ENCODE data around the gene ARHGAP25.
A peak's percentile ranks its signal among the peaks of the same experiment; 100 is the strongest.

The ARHGAP25 gene

DNA sequence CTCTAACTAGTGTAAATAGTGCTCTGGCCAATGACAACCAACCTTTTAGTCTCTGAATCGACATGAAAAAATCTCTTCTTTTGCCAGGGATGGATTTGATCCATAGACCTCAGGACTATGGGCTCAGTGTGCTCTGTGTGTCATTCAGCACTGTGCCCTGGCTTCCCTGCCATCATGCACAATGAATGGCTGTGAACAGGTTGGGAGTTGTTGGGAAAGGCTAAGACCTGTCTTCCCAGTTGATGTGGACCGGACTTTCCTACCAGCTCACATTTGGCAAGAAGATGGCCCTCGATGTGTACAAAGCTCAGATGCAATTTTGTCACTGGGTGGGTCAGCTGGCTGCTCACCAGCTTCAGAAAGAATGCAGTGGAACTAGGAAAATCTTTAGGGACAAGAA lies 26.0 kb upstream of the ARHGAP25 start:
- Histone ChIP-seq H3K4me3 (ENCODE audit: low read length) (no peak overlapping the region), H3K4me2 (ENCODE audit: low read length) (no peak overlapping the region), H3K9me3 (ENCODE audit: control insufficient read depth, insufficient read depth, low read length) (no peaks in the 10 kb centered on the region), H3F3A (ENCODE audit: control insufficient read depth, insufficient read depth) (no peaks in the 10 kb centered on the region), H3K27ac (ENCODE audit: low read depth, low read length) (no peak overlapping the region), H3K4me1 (ENCODE audit: control insufficient read depth, low read length) (peaks cover 24% of the 10 kb centered on the region), H3K27me3 (ENCODE audit: control insufficient read depth, low read length) (no peaks in the 10 kb centered on the region), H3K36me3 (ENCODE audit: control insufficient read depth, low read length) (no peaks in the 10 kb centered on the region), H4K20me1 (ENCODE audit: control insufficient read depth, insufficient read depth, low read depth, low read length) (no peaks in the 10 kb centered on the region), H3K79me2 (ENCODE audit: control insufficient read depth, low read length) (no peaks in the 10 kb centered on the region), H3K9me2 (replicated peaks; ENCODE audit: control insufficient read depth, low read length) (no peaks in the 10 kb centered on the region)
- TF ChIP-seq CTCF (IDR thresholded peaks at IDR 0.05; ENCODE audit: low read depth, low read length, poor library complexity, severe bottlenecking) (no peak), EZH2phosphoT487 (IDR thresholded peaks at IDR 0.05; ENCODE audit: borderline replicate concordance, low read length) (no peak)

DNA sequence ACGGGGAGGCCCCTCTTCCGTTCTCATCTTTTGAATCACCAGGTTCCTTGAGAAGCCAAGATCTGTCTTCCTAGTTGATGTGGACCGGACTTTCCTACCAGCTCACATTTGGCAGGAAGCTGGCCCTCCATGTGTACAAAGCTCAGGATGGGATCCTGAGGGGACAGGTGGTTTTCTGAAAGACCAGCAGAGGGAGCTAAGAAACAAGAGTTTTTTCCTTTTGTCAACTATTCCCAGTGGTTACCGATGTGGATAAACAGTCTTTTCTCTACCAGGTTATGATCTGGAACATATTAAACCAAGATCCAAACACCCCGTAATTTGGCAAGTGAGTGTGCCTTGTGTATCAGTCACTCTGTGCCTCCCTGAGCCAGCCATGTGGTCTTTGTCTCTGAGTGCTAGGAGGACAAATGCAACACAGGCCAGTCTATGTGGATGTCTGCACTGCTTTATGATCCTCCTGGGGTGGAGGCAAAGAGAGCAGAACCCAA lies 25.1 kb upstream of the ARHGAP25 start:
- Histone ChIP-seq H3K27me3 (ENCODE audit: control insufficient read depth, low read length) (no peaks in the 10 kb centered on the region), H3K27ac (ENCODE audit: low read depth, low read length) (no peak overlapping the region), H4K20me1 (ENCODE audit: control insufficient read depth, insufficient read depth, low read depth, low read length) (no peaks in the 10 kb centered on the region), H3K79me2 (ENCODE audit: control insufficient read depth, low read length) (no peaks in the 10 kb centered on the region), H3K4me1 (ENCODE audit: control insufficient read depth, low read length) (peaks cover 32% of the 10 kb centered on the region), H3K9me3 (ENCODE audit: control insufficient read depth, insufficient read depth, low read length) (no peaks in the 10 kb centered on the region), H3K4me2 (ENCODE audit: low read length) (peak overlapping the region; percentile 25), H3K4me3 (ENCODE audit: low read length) (no peak overlapping the region), H3K9me2 (replicated peaks; ENCODE audit: control insufficient read depth, low read length) (no peaks in the 10 kb centered on the region), H3K36me3 (ENCODE audit: control insufficient read depth, low read length) (no peaks in the 10 kb centered on the region), H3F3A (ENCODE audit: control insufficient read depth, insufficient read depth) (no peaks in the 10 kb centered on the region)
- no peak for TF ChIP-seq EZH2phosphoT487 (IDR thresholded peaks at IDR 0.05; ENCODE audit: borderline replicate concordance, low read length)
- peak; percentile 95 for TF ChIP-seq CTCF (IDR thresholded peaks at IDR 0.05; ENCODE audit: low read depth, low read length, poor library complexity, severe bottlenecking)

DNA sequence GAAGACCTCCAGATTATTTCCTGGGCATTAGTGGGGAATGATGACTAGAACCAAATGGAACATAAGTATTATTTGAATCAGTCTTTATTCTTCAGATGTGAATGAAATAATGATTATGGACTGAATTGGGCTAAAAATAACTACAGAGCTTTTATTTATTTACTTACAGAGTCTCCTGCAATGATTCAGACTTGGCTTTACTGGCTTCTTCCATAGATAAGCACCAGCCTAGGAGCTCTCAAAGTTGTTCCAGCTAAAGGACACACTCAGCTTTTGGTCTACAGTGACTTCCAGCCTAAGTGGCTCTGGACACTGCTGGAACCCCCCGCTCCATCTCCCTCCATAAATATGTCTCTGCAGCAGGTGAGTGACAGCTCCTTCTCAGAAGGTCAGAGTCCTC lies 24.3 kb upstream of the ARHGAP25 start:
- H3K27me3 ChIP-seq (ENCODE audit: control insufficient read depth, low read length), result no peaks in the 10 kb centered on the region
- TF ChIP-seq CTCF (IDR thresholded peaks at IDR 0.05; ENCODE audit: low read depth, low read length, poor library complexity, severe bottlenecking) (no peak), EZH2phosphoT487 (IDR thresholded peaks at IDR 0.05; ENCODE audit: borderline replicate concordance, low read length) (no peak)
- H3K9me2 ChIP-seq (replicated peaks; ENCODE audit: control insufficient read depth, low read length), result no peaks in the 10 kb centered on the region
- no peaks in the 10 kb centered on the region for H3K9me3 ChIP-seq (ENCODE audit: control insufficient read depth, insufficient read depth, low read length)
- no peak overlapping the region for H3K4me2 ChIP-seq (ENCODE audit: low read length)
- peaks cover 41% of the 10 kb centered on the region for H3K4me1 ChIP-seq (ENCODE audit: control insufficient read depth, low read length)
- H4K20me1 ChIP-seq (ENCODE audit: control insufficient read depth, insufficient read depth, low read depth, low read length), result no peaks in the 10 kb centered on the region
- no peaks in the 10 kb centered on the region for H3K36me3 ChIP-seq (ENCODE audit: control insufficient read depth, low read length)
- H3K79me2 ChIP-seq (ENCODE audit: control insufficient read depth, low read length), result no peaks in the 10 kb centered on the region
- no peaks in the 10 kb centered on the region for H3F3A ChIP-seq (ENCODE audit: control insufficient read depth, insufficient read depth)
- no peak overlapping the region for H3K4me3 ChIP-seq (ENCODE audit: low read length)
- no peak overlapping the region for H3K27ac ChIP-seq (ENCODE audit: low read depth, low read length)
